ENCODE data around the gene CSNK2A2. TPM values are rescaled to one million over a fixed set of nuclear protein-coding genes. Genes with fewer than 3 reads are reported as not detected.

Gene CSNK2A2
- total RNA-seq, 1 donor from 2014 or later: 93.1 TPM

DNA sequence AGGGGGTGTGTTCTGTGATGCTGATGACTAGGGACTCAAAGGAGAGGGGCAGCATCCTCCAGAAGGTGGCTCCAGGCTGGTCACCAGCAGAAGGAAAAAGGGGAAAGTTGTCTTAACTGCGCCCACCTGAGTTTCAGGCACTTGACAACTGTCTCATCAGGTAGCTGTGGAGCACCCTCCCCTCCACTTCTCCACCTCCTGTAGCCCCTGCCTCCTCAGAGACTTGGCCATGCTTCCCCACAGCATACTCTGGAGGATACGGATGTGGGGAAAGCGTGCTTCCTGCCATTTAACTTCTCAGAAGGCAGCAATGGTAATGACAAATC lies 86.6 kb downstream of the CSNK2A2 start:
- peaks cover under 1% of the 10 kb centered on the region for H3K27me3 Mint-ChIP-seq (ENCODE audit: insufficient read depth)
- no peak overlapping the region for H3K27ac Mint-ChIP-seq
- intact Hi-C loops (cut with micrococcal nuclease): no loop called here
- peaks cover 19% of the 10 kb centered on the region for H3K36me3 Mint-ChIP-seq (ENCODE audit: low read depth)
- H3K4me1 Mint-ChIP-seq (ENCODE audit: low read depth): no peaks in the 10 kb centered on the region
- no peak for DNase-seq (ENCODE audit: low spot score)
- H3K4me3 Mint-ChIP-seq: no peak overlapping the region
- no peaks in the 10 kb centered on the region for H3K9me3 Mint-ChIP-seq

- peaks cover 1% of the 10 kb centered on the region for H3K27me3 Mint-ChIP-seq (ENCODE audit: insufficient read depth)
- DNase-seq (ENCODE audit: low spot score): no peak
Measured at GRCh38 chr16:58110571-58111301, 87.2 kb downstream of the CSNK2A2 start.

GRCh38 chr16:58109881-58110280 lies 88.0 kb downstream of the CSNK2A2 start:
- Mint-ChIP-seq H3K9me3 (no peaks in the 10 kb centered on the region), H3K27me3 (ENCODE audit: insufficient read depth) (peaks cover 1% of the 10 kb centered on the region), H3K4me3 (no peak overlapping the region), H3K4me1 (ENCODE audit: low read depth) (peaks cover 8% of the 10 kb centered on the region), H3K36me3 (ENCODE audit: low read depth) (peaks cover 11% of the 10 kb centered on the region), H3K27ac (no peak overlapping the region)
- intact Hi-C loops (cut with micrococcal nuclease): no loop called here
- DNase-seq (ENCODE audit: low spot score): no peak

More at GRCh38 chr16:58110571-58111301, 87.2 kb downstream of the CSNK2A2 start:
- Mint-ChIP-seq H3K4me1 (ENCODE audit: low read depth) (peaks cover 2% of the 10 kb centered on the region), H3K27ac (no peak overlapping the region), H3K36me3 (ENCODE audit: low read depth) (peaks cover 19% of the 10 kb centered on the region), H3K4me3 (no peak overlapping the region), H3K9me3 (no peaks in the 10 kb centered on the region)
- intact Hi-C loops (cut with micrococcal nuclease): no loop called here

GRCh38 chr16:58109330-58109729 lies 88.6 kb downstream of the CSNK2A2 start:
- no peak for DNase-seq (ENCODE audit: low spot score)
- no peaks in the 10 kb centered on the region for H3K9me3 Mint-ChIP-seq
- peaks cover 8% of the 10 kb centered on the region for H3K4me1 Mint-ChIP-seq (ENCODE audit: low read depth)
- peaks cover 1% of the 10 kb centered on the region for H3K27me3 Mint-ChIP-seq (ENCODE audit: insufficient read depth)
- H3K27ac Mint-ChIP-seq: no peak overlapping the region
- no peak overlapping the region for H3K4me3 Mint-ChIP-seq
- peaks cover 7% of the 10 kb centered on the region for H3K36me3 Mint-ChIP-seq (ENCODE audit: low read depth)
- intact Hi-C loops (cut with micrococcal nuclease): no loop called here

Other genes starting within 250 kb of the CSNK2A2 start
- gene CNGB1, start 227.0 kb downstream of the CSNK2A2 start, total RNA-seq: not detected in 2 replicates
- gene ZNF319, start 197.4 kb downstream of the CSNK2A2 start, total RNA-seq: 8.5 and 9.1 TPM in 2 replicates
- gene USB1, start 196.7 kb downstream of the CSNK2A2 start, total RNA-seq: 60.8 and 63.0 TPM in 2 replicates
- 1.1 and 1.3 TPM in 2 replicates for gene MMP15, start 172.4 kb downstream of the CSNK2A2 start, total RNA-seq
- gene CFAP20, start 68.7 kb downstream of the CSNK2A2 start, total RNA-seq: 64.9 and 65.2 TPM in 2 replicates
- not detected in 2 replicates for gene PRSS54, start 96.9 kb upstream of the CSNK2A2 start, total RNA-seq
- gene GINS3, start 194.4 kb upstream of the CSNK2A2 start, total RNA-seq: 23.8 and 25.3 TPM in 2 replicates